ENCODE results near the gene CDK2AP2.

Gene CDK2AP2

DNA sequence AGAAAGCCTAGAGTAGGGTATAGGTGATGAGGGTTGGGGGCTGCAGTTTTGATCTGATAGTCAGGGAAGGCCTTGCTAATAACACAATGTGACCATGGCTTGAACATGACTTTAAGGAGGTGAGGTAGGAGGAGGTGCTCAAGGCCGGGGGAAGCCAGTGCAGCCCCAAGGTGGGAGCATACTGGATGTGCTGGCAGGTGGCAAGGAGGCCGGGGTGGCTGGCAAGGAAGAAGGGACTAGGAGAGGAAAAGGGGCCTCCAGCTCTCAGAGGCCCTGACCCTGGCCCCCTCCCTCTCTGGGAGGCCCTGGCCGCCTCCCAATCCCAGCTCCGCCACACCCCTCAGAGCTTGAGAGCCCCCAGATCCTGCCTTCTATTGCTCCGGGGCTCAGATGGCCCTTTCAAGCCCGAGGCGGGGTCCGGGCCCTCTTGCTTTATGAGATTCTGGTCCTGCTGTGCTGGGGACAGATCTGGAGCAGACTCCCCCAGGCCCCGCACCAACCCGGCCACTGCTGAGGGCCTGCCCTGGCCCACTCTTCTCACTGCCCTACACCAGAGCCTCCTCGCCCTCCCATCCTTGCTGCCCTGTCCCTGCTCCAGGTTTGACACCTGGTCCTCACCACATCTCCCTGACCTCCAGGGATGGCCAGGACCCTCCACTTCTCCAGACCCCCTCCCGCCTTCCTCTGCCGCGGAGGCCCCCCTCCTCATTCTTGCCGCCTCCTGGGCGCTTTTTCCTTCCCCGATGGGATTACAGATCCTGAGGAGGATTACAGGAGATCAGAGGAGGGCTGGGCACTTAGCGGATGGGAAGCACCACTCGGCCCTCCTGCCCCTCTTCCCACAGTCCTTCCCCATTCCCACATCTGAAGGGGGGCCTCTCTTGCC, 4.6 kb downstream of the CDK2AP2 start:
- no peak for DNase-seq

DNA sequence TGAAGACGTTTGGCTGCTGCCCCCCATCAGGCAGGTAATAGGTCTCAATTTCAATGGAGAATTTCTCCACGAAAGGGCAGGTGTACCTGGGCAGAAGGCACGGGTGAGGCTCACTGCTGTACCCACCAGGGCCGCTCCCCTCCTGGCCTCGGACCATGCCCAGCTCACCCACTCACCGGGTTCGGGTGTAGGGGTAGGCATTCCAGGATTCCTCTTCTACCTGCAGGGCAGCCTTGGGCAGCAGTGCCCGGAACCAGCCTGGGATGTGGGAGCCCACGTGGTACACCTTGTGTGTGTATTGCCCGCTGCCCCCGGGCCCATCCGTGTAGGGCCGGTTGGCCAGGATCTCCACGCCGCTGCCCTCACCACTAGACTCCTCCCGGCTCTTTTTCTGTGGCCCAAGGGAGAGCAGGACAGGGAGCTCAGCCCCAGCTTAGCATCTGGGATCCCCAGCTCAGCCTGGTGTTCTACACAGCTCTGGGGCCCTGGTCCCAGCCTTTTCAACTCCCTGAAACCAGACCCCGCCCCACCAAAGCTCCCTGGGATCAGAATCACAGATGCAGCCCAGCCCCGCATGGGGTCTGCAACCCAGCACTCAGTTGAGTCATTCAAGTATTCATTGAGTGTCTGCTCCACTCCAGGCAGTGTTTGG, 5.5 kb downstream of the CDK2AP2 start:
- DNase-seq = no peak

DNA sequence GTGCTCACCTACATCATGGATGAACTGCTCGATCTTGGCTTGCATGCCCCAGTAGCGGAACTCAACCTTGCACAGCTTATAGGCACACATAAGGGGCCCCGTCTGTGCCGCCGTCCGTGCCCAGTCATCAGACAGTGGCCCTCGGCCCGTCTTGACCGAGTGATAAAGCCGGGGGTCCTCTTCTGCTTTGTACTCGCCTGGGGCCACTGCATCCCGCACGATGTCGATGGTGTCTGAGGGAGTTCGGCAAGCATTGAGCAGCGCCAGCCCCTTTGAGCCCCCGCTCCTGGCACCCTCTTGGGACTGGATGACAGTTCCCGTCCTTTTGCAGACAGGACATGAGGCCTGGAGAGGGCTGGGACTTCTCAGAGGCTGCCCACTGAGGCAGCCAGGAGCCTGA, 6.1 kb downstream of the CDK2AP2 start:
- no peak for DNase-seq

GRCh38 chr11:67500831-67501715, 6.9 kb downstream of the CDK2AP2 start:
- DNase-seq = no peak

DNA sequence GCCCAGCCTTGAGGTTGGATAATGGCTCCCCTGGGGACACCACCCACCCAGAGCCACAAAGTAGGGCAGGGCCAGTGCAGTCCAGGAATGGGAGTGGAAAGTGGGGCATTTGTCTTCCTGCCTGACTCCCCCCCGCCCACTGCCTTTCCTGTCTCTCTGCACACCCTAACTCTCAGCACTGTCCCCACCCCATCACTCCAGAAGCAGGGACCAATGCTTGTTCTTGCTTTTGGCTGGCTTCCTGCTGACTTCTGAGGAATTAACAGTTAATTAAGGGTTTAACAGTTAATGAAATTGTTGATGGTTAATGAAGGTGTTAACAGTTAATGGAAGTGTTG, 7.5 kb downstream of the CDK2AP2 start:
- DNase-seq = no peak

GRCh38 chr11:67499808-67500483, 8.0 kb downstream of the CDK2AP2 start:
- no peak for DNase-seq

- DNase-seq = no peak
Measured at GRCh38 chr11:67498544-67498972, 9.4 kb downstream of the CDK2AP2 start.

DNA sequence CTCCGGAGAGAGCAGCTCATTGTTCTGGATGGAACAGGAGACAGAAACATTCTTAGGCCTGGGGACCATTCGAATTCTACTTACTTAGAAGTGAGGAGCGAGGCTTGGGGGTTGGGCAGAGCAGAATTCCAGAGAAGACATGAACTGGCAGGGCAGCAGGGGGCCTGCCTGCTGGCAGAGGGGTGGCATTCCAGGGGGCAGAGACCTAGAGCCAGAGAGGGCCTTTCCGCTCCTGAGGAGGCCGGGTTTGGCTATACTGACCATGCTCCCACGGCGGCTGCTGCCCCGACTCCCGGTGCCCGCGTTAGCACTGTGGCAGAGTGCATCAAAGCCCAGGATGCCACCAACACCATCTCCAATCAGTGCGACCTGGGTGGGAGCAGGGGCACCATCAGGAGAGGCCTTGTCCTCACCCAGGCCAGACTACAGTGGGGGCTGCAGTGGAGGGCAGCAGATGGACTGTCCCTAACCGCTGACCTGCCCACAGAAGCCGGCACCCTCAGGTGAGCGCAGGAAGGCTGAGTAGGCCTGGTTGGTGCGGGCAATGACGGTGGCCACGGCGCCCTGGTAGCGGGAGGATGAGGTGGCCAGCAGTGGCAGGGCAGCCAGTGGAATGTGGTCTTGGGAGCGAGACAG, 10.2 kb downstream of the CDK2AP2 start:
- DNase-seq = no peak

- DNase-seq = no peak
Measured at GRCh38 chr11:67496113-67496512, 11.8 kb downstream of the CDK2AP2 start.

- DNase-seq = no peak
Measured at GRCh38 chr11:67495234-67496005, 12.5 kb downstream of the CDK2AP2 start.

DNA sequence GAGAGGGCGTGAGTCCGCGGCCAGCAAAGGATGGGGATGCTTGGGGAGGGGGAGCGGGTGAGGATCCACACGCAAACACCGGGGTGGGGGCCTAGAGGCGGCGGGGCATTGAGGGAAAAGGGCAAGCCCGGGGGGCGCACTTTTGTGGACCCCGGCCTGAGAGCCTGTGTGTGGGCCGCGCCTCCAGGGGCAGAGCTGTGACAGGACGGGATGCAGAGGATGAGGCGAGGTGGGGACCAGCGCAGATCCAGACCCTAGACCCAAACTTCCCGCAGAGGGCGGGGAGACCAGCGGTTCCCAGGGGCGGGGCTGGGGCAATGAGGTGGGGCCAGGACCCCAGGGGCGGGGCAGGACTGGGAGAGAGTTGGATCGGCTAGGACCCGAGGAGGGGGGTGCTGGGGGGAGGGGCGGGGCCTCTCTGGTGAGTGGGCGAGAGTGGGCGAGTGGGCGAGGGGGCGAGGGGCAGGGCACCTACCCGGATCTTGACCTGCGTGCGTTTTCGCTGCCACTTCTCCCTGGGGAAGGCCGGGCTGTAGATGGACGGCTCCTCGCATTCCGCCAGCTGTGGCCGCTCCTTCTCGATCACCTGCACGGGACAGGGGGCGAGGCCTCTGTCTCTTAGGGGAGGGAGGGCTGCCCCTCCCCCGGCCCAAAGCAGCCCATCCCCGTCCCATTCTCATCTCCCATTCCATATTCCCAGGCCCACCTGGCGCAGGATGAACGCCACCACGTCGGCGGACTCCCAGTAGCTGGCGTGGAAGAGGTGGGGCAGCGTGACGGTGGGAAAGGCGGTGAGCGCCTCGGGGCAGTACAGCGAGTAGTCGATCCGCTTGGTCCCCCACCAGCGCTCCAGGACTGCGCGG, 13.4 kb downstream of the CDK2AP2 start:
- DNase-seq = no peak

GRCh38 chr11:67493548-67494370, 14.2 kb downstream of the CDK2AP2 start:
- DNase-seq = no peak

DNA sequence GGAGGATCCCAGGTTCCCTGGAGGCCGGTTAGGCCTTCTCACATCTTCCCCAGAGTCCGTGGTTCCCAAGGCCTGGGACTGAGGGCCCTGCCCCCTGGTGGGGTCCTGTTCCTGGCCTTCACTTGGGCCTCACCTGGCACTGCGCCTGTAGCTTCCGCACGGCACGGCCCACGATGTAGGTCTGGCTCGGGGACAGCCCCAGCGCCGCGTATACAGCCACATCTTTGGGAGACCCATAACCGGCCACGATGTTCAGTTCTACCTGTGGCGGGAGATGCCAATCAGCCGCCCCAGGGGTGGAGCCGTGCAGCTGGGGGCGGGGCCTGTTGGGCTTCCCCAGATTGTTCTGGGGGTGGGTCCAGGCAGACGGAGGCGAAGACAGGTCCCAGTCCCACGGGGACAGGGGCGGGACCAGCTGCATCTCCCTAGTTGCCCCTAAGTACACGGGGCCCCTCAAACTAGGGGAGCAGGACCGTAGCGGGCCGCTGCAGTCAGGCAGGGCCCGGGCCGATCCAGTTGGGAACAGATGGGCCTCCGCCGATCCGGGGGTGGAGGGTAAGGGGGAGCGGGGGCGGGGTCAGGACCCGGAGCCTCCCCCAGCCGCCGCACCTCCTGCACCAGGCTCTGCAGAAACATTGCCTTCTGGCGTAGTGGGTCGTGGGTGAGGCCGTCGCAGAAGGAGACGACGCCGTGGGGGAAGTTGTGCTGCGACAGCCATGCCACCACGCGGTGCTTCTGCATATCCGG, 15.0 kb downstream of the CDK2AP2 start:
- no peak for DNase-seq

- DNase-seq = no peak
Measured at GRCh38 chr11:67492069-67492727, 15.8 kb downstream of the CDK2AP2 start.

DNA sequence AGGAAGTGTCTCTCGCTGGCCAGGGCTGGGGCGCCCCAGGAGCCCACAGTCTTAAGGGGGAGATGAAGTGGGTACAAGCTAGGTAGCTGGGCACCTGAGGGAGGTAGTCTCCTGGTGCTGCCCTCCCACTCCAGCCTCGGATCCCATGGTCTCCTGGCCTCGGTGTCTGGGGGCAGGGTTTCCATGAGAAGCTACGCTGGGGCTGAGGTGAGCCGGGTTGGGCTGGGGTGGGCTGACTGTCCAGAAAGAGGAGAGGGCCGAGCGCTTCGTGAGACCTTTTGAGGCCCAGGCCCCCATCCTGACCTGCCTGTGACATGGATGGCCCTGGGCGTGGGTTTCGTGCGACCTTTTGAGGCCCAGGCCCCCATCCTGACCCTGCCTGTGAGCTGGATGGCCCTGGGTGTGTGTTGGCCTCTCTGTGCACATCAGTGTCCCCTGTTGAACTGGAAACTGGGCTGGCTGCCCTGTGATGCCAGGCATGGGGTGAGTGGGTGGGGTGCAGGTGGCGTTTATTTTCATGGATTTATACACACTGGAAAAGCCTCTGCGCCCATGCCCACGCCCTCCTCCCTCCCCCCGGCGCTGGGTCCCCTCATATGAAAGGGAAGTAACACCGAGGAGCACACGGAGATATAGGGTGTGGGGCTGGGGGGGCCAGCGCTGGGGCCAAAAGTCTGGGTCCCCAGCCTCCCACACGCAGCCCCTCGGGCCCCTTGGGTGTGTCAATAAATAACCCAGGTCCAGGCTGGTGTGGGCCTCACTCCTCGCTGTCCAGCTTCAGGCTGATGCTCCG, 16.5 kb downstream of the CDK2AP2 start:
- DNase-seq = no peak

GRCh38 chr11:67490727-67491065, 17.3 kb downstream of the CDK2AP2 start:
- DNase-seq = no peak

GRCh38 chr11:67489885-67490726, 17.9 kb downstream of the CDK2AP2 start:
- no peak for DNase-seq
